ENCODE results near the gene EEFSEC. TPM values are rescaled to one million over a fixed set of nuclear protein-coding genes. Genes with fewer than 3 reads are reported as not detected.

EEFSEC gene
- total RNA-seq, 1 donor from 2014 or later = 6.1 TPM

DNA sequence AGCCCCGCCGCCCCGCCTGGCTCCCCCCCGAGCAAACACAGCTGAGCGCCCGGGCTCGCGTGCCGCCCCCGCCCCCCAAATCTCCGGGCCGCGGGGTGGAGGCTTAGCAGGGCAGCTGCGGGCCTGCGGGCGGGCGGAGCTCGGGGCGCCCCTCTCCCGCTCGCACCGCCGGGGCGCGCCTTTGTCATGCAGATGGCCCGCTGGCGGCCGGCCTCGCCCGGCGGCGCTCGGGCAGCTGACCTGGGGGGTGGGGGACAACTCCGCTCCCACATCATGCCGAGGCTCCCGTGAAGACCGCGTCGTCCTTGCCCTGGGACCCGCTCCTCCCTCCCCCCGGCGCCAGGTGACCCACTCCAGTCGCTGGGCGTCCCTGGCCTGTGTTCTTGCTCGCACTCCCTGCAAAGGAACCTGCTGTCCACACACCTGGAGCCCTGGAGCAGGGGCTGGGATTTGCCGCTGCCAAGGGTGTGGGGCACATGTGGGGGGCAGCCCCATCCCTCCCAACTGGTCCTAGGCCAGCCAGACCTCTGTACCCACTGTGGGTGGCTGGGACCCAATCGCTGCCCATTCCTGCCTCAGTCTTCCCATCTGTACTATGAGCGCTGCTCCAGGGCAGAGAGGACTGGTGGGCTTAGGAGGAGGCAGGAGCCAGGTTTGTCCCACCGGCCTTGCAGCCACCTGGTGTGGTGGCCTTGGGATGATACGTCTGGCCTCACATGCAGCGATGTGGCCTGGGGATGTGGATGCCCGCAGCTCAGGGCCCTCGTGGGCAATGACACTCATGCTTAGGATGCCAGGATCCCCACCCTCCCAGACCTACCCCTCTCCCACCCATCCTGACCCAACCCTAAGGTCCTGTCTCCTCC, 279.9 kb downstream of the EEFSEC start:
- no peak overlapping the region for H3K27ac Mint-ChIP-seq (ENCODE audit: unreplicated experiment)
- DNase-seq (ENCODE audit: low read depth) (no peak), FAIRE-seq (no peak)
- Histone ChIP-seq H4K20me1 (ENCODE audit: insufficient read depth, low read length) (no peaks in the 10 kb centered on the region), H3K27ac (ENCODE audit: low read depth, low read length) (no peak overlapping the region), H3K4me2 (ENCODE audit: low read length) (peak overlapping the region; percentile 35), H3K36me3 (ENCODE audit: insufficient read depth, low read length) (no peaks in the 10 kb centered on the region), H3K9me3 (ENCODE audit: insufficient read depth, low read depth, low read length) (no peaks in the 10 kb centered on the region), H3K27me3 (ENCODE audit: insufficient read depth, low read length) (peaks cover 51% of the 10 kb centered on the region), H3K9ac (ENCODE audit: low read length) (no peak overlapping the region), H3K4me1 (ENCODE audit: insufficient read depth, low read length) (no peaks in the 10 kb centered on the region), H2AFZ (ENCODE audit: low read depth, low read length) (no peak overlapping the region), H3K4me3 (ENCODE audit: insufficient read depth, low read depth, low read length) (no peak overlapping the region), H3K79me2 (ENCODE audit: insufficient read depth, low read length) (no peaks in the 10 kb centered on the region)
- H3K4me3 Mint-ChIP-seq (ENCODE audit: unreplicated experiment) = peak overlapping the region; percentile 27
- H3K36me3 Mint-ChIP-seq (ENCODE audit: low read depth, unreplicated experiment) = no peaks in the 10 kb centered on the region
- peaks cover 5% of the 10 kb centered on the region for H3K9me3 Mint-ChIP-seq (ENCODE audit: unreplicated experiment)
- H3K27me3 Mint-ChIP-seq (ENCODE audit: low read depth, unreplicated experiment) = peaks cover 80% of the 10 kb centered on the region
- H3K4me1 Mint-ChIP-seq (ENCODE audit: low read depth, unreplicated experiment) = peaks cover 2% of the 10 kb centered on the region
- TF ChIP-seq EZH2 (IDR thresholded peaks at IDR 0.05; ENCODE audit: insufficient read depth, low read length) = peak; percentile 75
- TF ChIP-seq, protein P1, sequence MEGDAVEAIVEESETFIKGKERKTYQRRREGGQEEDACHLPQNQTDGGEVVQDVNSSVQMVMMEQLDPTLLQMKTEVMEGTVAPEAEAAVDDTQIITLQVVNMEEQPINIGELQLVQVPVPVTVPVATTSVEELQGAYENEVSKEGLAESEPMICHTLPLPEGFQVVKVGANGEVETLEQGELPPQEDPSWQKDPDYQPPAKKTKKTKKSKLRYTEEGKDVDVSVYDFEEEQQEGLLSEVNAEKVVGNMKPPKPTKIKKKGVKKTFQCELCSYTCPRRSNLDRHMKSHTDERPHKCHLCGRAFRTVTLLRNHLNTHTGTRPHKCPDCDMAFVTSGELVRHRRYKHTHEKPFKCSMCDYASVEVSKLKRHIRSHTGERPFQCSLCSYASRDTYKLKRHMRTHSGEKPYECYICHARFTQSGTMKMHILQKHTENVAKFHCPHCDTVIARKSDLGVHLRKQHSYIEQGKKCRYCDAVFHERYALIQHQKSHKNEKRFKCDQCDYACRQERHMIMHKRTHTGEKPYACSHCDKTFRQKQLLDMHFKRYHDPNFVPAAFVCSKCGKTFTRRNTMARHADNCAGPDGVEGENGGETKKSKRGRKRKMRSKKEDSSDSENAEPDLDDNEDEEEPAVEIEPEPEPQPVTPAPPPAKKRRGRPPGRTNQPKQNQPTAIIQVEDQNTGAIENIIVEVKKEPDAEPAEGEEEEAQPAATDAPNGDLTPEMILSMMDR (IDR thresholded peaks at IDR 0.05; ENCODE audit: insufficient read depth, low read depth, low read length) = no peak

DNA sequence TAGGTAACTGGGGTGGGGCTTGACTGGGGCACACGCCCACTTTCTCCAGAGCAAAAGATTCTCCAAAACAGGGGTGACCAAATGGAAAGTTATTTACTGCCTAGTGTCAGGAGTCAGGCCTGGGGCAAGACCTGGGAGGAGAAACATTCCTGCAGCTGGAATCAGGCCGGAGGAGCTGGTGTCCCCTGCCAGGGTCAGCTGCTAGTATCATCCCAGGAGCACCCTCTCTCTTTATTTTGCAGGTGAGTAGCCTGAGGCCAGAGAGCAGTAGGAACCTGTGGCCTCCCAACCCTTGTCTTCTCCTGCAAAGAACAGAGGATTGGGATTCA, 280.5 kb downstream of the EEFSEC start:
- H3K4me1 Mint-ChIP-seq (ENCODE audit: low read depth, unreplicated experiment) = peaks cover 2% of the 10 kb centered on the region
- Histone ChIP-seq H3K27ac (ENCODE audit: low read depth, low read length) (no peak overlapping the region), H3K79me2 (ENCODE audit: insufficient read depth, low read length) (no peaks in the 10 kb centered on the region), H3K4me1 (ENCODE audit: insufficient read depth, low read length) (no peaks in the 10 kb centered on the region), H3K9ac (ENCODE audit: low read length) (no peak overlapping the region), H4K20me1 (ENCODE audit: insufficient read depth, low read length) (no peaks in the 10 kb centered on the region), H3K9me3 (ENCODE audit: insufficient read depth, low read depth, low read length) (no peaks in the 10 kb centered on the region), H3K4me3 (ENCODE audit: insufficient read depth, low read depth, low read length) (no peak overlapping the region), H3K4me2 (ENCODE audit: low read length) (no peak overlapping the region), H3K36me3 (ENCODE audit: insufficient read depth, low read length) (no peaks in the 10 kb centered on the region), H3K27me3 (ENCODE audit: insufficient read depth, low read length) (peaks cover 46% of the 10 kb centered on the region), H2AFZ (ENCODE audit: low read depth, low read length) (no peak overlapping the region)
- H3K27ac Mint-ChIP-seq (ENCODE audit: unreplicated experiment) = no peak overlapping the region
- peaks cover 75% of the 10 kb centered on the region for H3K27me3 Mint-ChIP-seq (ENCODE audit: low read depth, unreplicated experiment)
- no peak overlapping the region for H3K4me3 Mint-ChIP-seq (ENCODE audit: unreplicated experiment)
- FAIRE-seq (no peak), DNase-seq (ENCODE audit: low read depth) (no peak)
- no peak for TF ChIP-seq EZH2 (IDR thresholded peaks at IDR 0.05; ENCODE audit: insufficient read depth, low read length)
- TF ChIP-seq, protein P1 (IDR thresholded peaks at IDR 0.05; ENCODE audit: insufficient read depth, low read depth, low read length) = no peak
- H3K36me3 Mint-ChIP-seq (ENCODE audit: low read depth, unreplicated experiment) = no peaks in the 10 kb centered on the region
- H3K9me3 Mint-ChIP-seq (ENCODE audit: unreplicated experiment) = peaks cover 5% of the 10 kb centered on the region

DNA sequence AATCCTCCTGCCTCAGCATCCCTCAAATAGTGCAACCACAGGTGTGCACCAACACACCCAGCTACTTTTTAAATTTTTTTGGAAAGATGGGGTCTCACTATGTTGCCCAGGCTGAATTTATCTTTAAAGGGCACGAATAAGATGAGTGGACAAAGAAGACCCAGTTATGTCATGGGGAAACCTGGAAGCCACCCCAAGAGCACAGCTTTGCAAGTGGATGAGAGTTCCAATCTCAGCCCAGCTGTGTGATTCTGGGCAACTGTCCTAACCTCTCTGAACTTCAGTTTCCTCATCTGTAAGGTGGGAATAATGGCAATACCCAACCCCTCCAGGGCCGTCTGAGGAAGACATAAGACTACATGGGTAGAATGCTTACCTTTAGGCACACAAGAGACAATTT, 281.2 kb downstream of the EEFSEC start:
- TF ChIP-seq, protein P1 (IDR thresholded peaks at IDR 0.05; ENCODE audit: insufficient read depth, low read depth, low read length) = no peak
- TF ChIP-seq EZH2 (IDR thresholded peaks at IDR 0.05; ENCODE audit: insufficient read depth, low read length) = no peak
- Mint-ChIP-seq H3K27ac (ENCODE audit: unreplicated experiment) (no peak overlapping the region), H3K4me3 (ENCODE audit: unreplicated experiment) (no peak overlapping the region), H3K27me3 (ENCODE audit: low read depth, unreplicated experiment) (peaks cover 77% of the 10 kb centered on the region), H3K4me1 (ENCODE audit: low read depth, unreplicated experiment) (peaks cover 2% of the 10 kb centered on the region), H3K9me3 (ENCODE audit: unreplicated experiment) (peaks cover 5% of the 10 kb centered on the region), H3K36me3 (ENCODE audit: low read depth, unreplicated experiment) (no peaks in the 10 kb centered on the region)
- peaks cover 50% of the 10 kb centered on the region for H3K27me3 ChIP-seq (ENCODE audit: insufficient read depth, low read length)
- FAIRE-seq (no peak), DNase-seq (ENCODE audit: low read depth) (no peak)
- H3K79me2 ChIP-seq (ENCODE audit: insufficient read depth, low read length) = no peaks in the 10 kb centered on the region
- H3K4me2 ChIP-seq (ENCODE audit: low read length) = no peak overlapping the region
- no peak overlapping the region for H3K4me3 ChIP-seq (ENCODE audit: insufficient read depth, low read depth, low read length)
- no peak overlapping the region for H3K27ac ChIP-seq (ENCODE audit: low read depth, low read length)
- no peak overlapping the region for H2AFZ ChIP-seq (ENCODE audit: low read depth, low read length)
- no peak overlapping the region for H3K9ac ChIP-seq (ENCODE audit: low read length)
- H3K9me3 ChIP-seq (ENCODE audit: insufficient read depth, low read depth, low read length) = no peaks in the 10 kb centered on the region
- H4K20me1 ChIP-seq (ENCODE audit: insufficient read depth, low read length) = no peaks in the 10 kb centered on the region
- no peaks in the 10 kb centered on the region for H3K4me1 ChIP-seq (ENCODE audit: insufficient read depth, low read length)
- H3K36me3 ChIP-seq (ENCODE audit: insufficient read depth, low read length) = no peaks in the 10 kb centered on the region
